ENCODE measurements around the gene FOXC1.
A peak's percentile ranks its signal among the peaks of the same experiment; 100 is the strongest.

FOXC1 gene

DNA sequence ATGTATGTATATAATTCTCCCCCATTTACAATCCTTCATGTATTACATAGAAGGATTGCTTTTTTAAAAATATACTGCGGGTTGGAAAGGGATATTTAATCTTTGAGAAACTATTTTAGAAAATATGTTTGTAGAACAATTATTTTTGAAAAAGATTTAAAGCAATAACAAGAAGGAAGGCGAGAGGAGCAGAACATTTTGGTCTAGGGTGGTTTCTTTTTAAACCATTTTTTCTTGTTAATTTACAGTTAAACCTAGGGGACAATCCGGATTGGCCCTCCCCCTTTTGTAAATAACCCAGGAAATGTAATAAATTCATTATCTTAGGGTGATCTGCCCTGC is 3.6 kb downstream of the FOXC1 start:
- FAIRE-seq (no peak), DNase-seq (ENCODE audit: insufficient read length, low spot score) (no peak)
- TF ChIP-seq POU2F2 (IDR thresholded peaks at IDR 0.05; ENCODE audit: low read depth, low read length) = no peak
- TF ChIP-seq POLR2A (IDR thresholded peaks at IDR 0.05; ENCODE audit: low read depth, low read length) = no peak
- no peak for TF ChIP-seq POLR2AphosphoS5 (IDR thresholded peaks at IDR 0.05; ENCODE audit: low read depth, low read length)
- TF ChIP-seq PAX5 (IDR thresholded peaks at IDR 0.05; ENCODE audit: insufficient read depth, low read length, severe bottlenecking) = no peak
- TF ChIP-seq SPI1 (IDR thresholded peaks at IDR 0.05; ENCODE audit: low read depth, low read length) = no peak
- no peak for TF ChIP-seq TAF1 (IDR thresholded peaks at IDR 0.05; ENCODE audit: low read depth, low read length)

DNA sequence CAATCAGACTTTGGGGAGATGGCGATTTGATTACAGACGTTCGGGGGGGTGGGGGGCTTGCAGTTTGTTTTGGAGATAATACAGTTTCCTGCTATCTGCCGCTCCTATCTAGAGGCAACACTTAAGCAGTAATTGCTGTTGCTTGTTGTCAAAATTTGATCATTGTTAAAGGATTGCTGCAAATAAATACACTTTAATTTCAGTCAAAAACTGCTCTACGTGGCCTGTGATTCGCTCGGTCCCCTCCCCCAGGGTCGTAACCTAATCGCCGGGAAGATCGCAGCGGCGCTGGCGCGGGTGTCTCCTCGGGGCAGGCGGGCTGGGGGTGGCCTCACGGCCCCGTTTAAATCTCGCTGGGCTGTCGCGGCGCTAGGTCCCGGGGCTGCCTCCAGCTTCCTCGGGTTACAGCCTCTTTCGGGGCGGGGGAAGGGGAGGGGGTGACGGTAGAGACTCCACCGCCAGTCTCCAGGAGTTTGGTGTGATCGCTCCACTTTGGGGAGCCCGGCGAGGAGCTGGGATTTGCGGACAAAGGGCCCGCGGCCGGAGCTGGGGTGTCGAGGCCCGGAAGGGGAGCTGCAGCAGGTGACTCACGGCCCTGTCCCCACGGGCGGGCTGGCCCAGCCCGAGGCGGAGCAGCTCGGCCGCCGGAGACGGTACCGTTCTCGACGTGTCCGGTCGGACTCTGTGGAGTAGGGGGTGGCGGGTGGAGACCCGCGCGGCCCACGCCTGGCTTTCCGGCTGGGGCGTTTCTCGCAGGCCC is 4.2 kb downstream of the FOXC1 start:
- FAIRE-seq (no peak), DNase-seq (ENCODE audit: insufficient read length, low spot score) (no peak)
- TF ChIP-seq SPI1 (IDR thresholded peaks at IDR 0.05; ENCODE audit: low read depth, low read length) = no peak
- TF ChIP-seq TAF1 (IDR thresholded peaks at IDR 0.05; ENCODE audit: low read depth, low read length) = no peak
- no peak for TF ChIP-seq POU2F2 (IDR thresholded peaks at IDR 0.05; ENCODE audit: low read depth, low read length)
- TF ChIP-seq POLR2A (IDR thresholded peaks at IDR 0.05; ENCODE audit: low read depth, low read length) = no peak
- TF ChIP-seq PAX5 (IDR thresholded peaks at IDR 0.05; ENCODE audit: insufficient read depth, low read length, severe bottlenecking) = no peak
- no peak for TF ChIP-seq POLR2AphosphoS5 (IDR thresholded peaks at IDR 0.05; ENCODE audit: low read depth, low read length)

DNA sequence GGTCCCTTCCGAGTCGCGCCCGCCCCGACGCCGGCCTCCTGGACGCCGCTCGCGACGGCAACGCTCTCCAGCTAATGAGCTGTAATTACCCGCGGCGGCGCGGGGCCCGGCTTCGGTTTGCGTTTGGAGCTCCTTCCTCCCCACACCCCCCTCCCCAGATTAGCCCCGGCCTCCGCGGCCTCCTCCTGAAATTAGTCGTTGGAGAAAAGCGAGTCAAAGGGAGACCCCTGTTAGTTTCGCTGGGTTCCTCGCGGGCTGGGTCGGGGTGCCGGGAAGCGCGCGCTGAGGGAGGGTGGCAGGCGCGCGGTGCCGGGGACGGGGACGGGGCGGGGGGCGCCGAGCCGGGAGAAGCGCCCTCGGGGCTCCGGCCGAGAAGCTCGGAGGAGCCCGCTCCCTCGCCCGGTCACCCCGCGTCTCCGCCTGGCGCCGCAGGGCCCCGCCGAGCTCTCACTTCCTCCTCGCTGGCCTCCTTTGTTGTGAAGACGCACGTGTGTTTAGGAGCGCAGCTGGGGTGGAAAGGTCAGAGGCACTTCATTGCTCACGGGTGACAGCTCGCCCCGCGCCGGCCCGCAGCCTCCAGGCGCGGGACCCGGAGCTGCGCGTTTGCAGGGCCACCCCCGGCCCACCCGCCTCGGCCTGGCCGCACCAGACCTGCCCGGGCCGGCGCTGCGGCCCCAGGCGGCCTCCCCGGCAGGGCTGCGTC is 4.9 kb downstream of the FOXC1 start:
- DNase-seq (ENCODE audit: insufficient read length, low spot score) (no peak), FAIRE-seq (peak; percentile 48)

DNA sequence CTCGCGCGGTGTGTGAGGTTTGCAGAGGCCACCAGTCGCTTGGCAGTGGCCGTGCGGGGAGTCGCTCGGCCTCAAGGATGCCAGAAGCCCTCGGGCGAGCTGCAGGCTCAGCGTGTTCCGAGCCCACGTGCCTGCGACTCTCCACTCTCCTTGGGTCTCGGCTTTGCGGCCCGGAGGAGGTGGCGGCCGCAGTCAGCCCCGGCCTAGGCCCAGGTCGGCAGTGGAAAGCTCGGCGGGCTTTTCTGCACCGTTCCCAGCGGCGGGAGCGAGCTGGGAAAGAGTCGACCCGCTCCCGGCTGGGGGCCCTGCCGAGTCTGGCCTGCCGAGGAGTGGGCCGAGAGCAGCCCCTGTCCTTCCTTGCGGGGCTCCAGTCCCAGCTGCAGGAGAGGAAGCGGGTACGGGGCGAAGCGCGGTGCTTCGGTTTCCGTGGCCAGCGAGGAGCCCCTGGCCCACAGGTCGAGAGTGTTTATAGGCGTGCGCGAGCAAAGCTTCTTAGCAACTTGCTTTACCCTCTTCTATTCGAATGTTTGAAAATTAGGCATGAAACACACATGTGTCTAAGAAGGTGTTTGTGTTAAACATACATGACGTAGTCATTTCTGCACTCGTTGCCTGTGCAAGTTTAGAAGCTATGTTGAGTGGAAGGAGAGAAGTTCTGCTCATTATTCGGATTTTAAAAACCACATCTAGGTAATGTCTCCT is 5.6 kb downstream of the FOXC1 start:
- no peak for DNase-seq (ENCODE audit: insufficient read length, low spot score)
- TF ChIP-seq TAF1 (IDR thresholded peaks at IDR 0.05; ENCODE audit: low read depth, low read length) (no peak), POLR2AphosphoS5 (IDR thresholded peaks at IDR 0.05; ENCODE audit: low read depth, low read length) (no peak), SPI1 (IDR thresholded peaks at IDR 0.05; ENCODE audit: low read depth, low read length) (no peak), POU2F2 (IDR thresholded peaks at IDR 0.05; ENCODE audit: low read depth, low read length) (no peak)
- FAIRE-seq = no peak

More for the DNA sequence above, 4.9 kb downstream of the FOXC1 start:
- TF ChIP-seq SPI1 (IDR thresholded peaks at IDR 0.05; ENCODE audit: low read depth, low read length) (peak; percentile 74), POLR2AphosphoS5 (IDR thresholded peaks at IDR 0.05; ENCODE audit: low read depth, low read length) (no peak)

DNA sequence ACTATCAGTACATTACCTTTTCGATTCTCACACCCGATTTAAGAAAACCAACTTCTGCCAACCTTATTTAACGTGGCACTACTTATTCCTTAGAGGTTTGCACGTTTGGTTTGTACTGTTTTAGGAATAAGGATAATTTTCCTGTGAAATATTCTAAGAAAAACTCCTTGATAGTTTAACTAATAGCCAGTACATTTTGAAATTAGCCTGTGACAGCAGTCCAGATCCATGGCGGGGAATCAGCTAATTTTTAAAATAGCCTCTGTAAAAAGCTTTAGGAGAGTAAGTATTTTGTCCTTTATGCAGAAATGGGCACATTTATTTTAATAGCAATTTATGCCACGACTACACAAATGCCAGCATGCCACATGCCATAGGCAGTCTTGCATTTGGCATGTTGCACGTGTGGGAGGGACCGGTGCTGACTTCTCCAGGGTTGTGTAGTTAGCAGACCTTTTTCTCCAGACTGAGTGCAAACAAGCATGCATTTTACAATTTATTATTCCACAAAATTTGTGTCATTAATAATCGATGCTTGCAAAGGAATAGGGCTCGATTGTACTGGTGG is 6.2 kb downstream of the FOXC1 start:
- DNase-seq (ENCODE audit: insufficient read length, low spot score) = no peak
- no peak for TF ChIP-seq POU2F2 (IDR thresholded peaks at IDR 0.05; ENCODE audit: low read depth, low read length)
- FAIRE-seq = no peak

DNA sequence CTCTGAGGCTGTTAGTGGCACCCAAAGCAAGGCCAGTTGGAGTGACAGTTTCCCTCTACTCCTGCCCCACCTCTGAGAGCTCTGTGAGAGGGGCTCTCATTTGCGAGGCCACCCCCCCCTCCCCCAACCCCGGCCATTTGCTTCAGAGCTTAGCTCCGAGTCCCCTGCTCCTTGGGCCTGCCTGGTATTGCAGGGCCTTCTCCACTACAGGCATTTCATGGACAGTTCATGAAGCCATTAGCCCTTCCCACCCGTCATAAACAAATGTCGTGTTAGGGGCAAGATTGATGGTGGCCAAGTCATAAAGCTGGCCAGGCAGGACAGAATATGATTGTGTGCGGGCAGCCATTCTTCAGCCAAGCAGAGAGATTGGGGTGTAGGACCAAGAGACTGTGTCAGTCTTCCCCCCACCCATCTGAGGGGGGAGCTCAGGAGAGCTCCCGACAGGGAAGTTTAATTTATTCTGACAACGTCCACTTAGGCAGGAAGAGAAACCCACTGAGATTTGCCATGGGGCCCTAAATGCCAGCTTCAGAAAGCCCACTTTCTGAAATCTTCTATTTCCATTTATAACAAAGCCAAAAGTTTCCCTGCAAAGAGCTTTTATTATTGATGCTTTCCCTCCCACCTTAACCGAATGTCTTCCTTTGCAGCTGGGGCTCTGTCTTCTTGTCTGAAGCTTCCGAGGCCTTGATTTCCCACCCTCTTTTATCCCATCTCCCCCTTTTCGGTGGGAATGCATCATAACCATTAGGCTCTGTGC is 7.2 kb downstream of the FOXC1 start:
- no peak for FAIRE-seq
- no peak for TF ChIP-seq POLR2A (IDR thresholded peaks at IDR 0.05; ENCODE audit: low read depth, low read length)
- no peak for TF ChIP-seq POU2F2 (IDR thresholded peaks at IDR 0.05; ENCODE audit: low read depth, low read length)
- no peak for TF ChIP-seq PAX5 (IDR thresholded peaks at IDR 0.05; ENCODE audit: insufficient read depth, low read length, severe bottlenecking)
- DNase-seq (ENCODE audit: insufficient read length, low spot score) = no peak

DNA sequence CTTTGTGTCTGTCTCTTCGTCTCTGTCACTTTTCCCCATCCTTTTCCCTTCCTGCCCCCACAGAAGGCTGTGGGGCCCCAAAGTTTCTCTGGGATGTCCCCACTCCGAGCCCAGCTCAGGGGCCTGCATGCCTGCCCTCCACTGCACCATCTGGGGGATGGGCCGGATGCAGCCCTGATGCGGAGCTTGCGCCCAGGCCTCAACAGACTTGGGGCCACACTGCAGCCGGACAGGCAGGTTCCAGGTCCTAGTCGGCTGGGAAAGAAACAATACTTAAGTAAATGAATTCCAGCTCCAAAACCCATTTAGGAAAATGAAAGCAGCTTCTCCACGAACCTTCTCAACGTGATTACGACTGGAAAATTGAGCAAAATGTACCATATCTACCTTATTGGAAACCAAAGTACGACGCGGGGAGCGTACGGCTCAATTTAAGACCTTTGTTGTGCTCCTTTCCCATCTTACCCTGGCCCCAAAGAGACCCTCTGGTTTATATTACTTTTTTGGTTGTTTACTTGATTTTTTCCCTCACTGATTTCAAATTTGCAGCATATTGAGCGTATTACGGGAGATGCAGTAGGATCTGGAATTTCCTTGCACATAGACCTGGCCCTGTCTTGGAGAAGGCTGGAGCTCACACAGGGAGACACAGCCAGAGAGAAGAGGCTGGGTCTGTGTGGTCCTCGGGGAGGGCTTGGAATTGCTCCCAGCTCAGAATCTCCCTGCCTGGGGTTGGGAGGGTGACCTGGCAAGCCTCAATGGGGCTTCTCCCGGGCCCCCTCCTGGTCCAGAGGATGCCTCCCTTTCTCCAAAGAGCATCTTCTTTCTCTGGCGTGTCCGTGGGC is 8.0 kb downstream of the FOXC1 start:
- FAIRE-seq (no peak), DNase-seq (ENCODE audit: insufficient read length, low spot score) (no peak)
- no peak for TF ChIP-seq POLR2A (IDR thresholded peaks at IDR 0.05; ENCODE audit: low read depth, low read length)
- no peak for TF ChIP-seq TAF1 (IDR thresholded peaks at IDR 0.05; ENCODE audit: low read depth, low read length)
- TF ChIP-seq PAX5 (IDR thresholded peaks at IDR 0.05; ENCODE audit: insufficient read depth, low read length, severe bottlenecking) = no peak
- TF ChIP-seq POU2F2 (IDR thresholded peaks at IDR 0.05; ENCODE audit: low read depth, low read length) = no peak
- TF ChIP-seq SPI1 (IDR thresholded peaks at IDR 0.05; ENCODE audit: low read depth, low read length) = no peak
- TF ChIP-seq POLR2AphosphoS5 (IDR thresholded peaks at IDR 0.05; ENCODE audit: low read depth, low read length) = no peak

DNA sequence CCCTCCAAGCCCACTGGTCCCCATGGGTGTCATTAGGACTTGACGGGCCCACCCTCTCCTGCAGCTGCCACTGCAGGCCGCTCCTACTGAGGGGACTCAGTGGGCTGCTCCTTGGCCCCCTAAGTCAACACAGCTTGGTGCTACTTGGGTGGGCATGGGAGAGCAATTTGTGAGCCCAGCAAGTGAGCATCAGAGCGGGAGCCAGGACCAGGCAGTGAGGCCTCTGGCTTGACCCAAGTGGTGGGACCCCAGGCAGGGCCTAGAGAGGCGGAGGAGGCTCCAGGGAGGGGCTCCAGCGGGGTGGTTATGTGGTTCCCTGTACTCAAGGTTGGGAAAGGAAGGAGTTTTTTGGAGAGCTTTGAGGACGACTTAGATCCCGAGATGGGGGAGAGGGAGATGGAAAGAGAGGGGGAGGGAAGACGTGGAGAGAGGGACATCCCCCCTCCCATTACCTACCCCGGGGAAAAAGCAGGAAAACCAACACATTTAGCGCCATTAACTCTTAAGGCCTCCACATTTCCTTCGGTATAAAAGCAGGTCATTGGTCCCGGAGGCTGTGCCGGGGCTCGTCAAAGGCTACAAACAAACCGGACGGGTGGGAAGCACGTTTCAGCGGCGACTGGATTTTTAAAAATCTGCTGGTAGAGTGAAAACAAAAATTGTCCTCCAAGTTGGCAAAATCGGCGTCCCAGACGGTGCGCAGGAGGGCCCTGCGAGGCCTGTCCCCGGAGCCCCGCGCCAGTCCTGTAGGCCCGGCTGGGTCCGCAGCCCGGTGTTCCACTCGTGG is 8.8 kb downstream of the FOXC1 start:
- FAIRE-seq = no peak
- TF ChIP-seq PAX5 (IDR thresholded peaks at IDR 0.05; ENCODE audit: insufficient read depth, low read length, severe bottlenecking) (no peak), POU2F2 (IDR thresholded peaks at IDR 0.05; ENCODE audit: low read depth, low read length) (no peak)

More for the DNA sequence above, 8.8 kb downstream of the FOXC1 start:
- no peak for DNase-seq (ENCODE audit: insufficient read length, low spot score)

All from GM12891 (cell line).